AG20443 (cell line): ENCODE measurements around the gene OR52D1.

ENCODE experiments used
- DNase-seq: peaks from one replicate; pipeline ENCODE4 v3.0.0; 2012; ENCODE audit warnings: low spot score, mixed read lengths

OR52D1 gene

DNA sequence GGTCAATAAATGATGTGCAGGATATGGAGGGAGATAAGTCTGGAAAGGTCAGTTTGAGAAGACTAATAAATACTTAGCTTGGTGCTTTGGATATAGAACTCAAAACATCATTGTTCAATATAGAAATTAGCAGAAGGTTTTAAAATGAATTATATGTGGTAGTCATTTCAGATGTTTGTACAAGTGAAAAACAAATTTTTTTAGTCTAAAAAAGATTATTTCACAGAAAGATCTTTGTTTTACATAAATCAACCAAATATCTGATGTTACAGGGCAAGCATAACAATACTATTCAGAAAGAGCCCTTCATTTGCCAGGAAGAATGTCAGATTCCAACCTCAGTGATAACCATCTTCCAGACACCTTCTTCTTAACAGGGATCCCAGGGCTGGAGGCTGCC, at the start of gene OR52D1:
TSS of gene OR52D1 (plus strand) at position 301 of the 400 bp plus-strand sequence. CDS start at position 323, 22 bp downstream.
- DNase-seq: no peak

- no peak for DNase-seq
These were observed 47.1 kb upstream of the OR52D1 start, which contains the start of gene OR51I1 for GRCh38 chr11:5441414-5441813. TSS of gene OR51I1 (minus strand) at chr11:5441514. CDS start at chr11:5441514, 0 bp downstream.

- no peak for DNase-seq
These were observed 44.6 kb upstream of the OR52D1 start for GRCh38 chr11:5443835-5444393.

- DNase-seq: no peak
These were observed 39.5 kb upstream of the OR52D1 start, which contains the start of gene OR51I2 for GRCh38 chr11:5449023-5449422. TSS of gene OR51I2 (plus strand) at chr11:5449323. CDS start at chr11:5453489, 4,166 bp downstream.

DNA sequence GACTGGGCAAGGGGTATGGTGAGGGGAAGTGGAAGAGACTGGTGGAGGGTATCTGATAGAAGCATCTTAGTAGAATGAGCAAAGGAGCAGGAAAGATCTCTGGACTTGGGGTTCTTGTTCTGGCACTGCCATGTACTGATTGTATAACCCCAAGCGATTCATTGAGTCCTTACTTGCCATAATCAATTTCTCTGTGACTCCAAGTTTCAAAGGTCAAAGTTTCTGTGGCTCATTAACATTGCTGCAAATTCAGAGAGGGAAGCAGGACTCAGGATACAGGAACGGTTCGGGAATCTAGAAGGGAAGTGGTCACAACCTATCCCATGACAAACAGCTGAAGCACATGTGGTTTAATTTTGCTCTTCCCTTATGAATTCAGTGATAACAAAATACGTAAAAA, 39.1 kb upstream of the OR52D1 start:
- DNase-seq: no peak

DNA sequence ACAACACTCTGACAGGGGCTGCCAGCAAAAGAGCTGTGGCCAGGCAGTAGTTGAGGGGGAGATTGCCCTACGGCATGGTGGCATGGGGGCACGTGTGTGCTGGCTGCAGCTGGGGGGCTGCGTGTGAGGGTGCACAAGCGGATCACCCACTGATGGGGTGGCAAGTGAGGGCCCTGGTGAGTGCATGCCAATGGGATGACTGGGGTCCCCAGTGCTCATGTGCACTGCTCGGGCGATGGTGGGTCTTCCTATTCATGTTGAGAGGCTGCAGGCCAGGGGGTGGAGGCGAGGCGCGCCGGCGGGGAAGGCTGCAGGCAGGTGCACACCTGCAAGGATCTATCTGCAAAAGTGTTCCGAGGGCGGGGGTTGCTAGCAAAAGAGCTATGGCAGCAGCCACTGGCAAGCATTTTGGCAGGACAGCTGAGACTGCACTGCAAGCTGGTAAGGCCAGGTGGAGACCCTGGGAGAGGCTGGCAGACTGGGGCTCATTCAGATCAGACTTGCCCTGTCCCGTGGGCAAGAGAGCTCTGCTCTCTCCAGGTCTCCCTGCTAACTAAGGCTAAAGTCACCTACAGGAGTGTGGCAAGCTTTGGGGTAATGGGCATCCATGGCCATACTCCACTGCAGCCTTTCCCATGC, 27.4 kb upstream of the OR52D1 start:
- DNase-seq: no peak

DNA sequence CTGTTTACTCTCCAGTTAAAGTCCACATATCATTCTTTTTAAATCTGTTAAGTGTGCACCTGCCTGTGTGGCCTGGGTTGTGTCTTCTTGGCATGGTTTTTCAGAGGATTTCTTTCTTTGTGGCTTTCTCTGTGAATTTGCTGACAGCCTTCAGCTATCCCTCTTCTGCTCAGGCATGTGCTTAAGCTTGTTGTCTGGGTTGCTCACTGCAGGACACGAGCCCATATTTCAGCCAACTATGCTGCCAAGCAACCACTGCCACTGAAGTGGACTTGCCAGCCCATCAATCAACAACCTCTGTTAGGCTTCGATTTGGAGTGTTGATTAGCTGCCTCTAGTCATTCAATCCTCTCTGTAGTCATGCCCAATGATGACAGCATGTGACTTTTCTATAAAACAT, 21.0 kb upstream of the OR52D1 start:
- no peak for DNase-seq

DNA sequence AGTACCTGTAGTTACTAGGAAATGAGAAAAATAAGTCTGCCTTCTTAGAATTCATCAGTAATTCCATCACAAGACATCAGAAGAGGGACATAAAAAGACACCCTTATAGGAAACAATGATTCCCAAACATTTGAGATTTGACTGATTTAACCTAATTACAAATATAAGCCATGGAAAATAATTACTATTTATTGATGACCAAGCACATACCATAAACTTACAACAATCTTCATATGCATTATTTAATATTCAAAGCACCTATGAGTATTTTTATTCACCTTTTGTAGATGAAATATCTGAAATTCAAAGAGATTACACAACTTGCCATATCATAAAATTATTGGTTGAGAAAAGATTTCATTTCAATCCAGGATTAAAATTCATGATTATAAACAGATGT, 14.6 kb upstream of the OR52D1 start:
- no peak for DNase-seq

DNA sequence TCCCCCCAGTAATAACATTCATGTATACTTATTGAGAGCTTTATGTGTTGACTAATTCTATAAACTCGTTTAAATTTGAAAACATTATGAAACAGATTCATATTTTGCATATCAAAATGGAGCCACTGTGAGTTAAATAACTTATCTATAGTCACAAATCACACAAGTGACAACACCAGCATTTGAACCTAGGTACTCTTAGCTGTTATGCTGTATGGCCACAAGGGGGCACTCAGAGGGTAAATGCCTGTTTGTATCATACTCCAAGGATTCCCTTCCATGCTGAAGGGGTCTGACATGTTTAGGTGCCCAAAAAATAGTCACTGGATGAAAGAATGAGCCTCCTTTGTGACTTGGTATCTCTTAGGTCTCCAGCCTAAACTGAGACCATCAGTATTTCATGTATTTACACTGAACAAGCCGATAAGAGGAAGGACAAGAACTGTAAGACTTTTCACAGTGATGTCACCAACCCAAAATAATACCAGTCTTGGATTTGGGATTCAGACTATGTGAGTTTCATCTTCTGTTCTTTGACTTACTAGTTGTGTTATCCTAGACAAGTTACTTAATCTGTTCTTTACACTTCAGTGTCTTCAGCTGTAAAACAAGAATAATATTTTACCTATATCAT, 12.2 kb upstream of the OR52D1 start:
- DNase-seq: peak; percentile 70

- DNase-seq: no peak
These were observed 2.5 kb upstream of the OR52D1 start for GRCh38 chr11:5486003-5486402.

DNA sequence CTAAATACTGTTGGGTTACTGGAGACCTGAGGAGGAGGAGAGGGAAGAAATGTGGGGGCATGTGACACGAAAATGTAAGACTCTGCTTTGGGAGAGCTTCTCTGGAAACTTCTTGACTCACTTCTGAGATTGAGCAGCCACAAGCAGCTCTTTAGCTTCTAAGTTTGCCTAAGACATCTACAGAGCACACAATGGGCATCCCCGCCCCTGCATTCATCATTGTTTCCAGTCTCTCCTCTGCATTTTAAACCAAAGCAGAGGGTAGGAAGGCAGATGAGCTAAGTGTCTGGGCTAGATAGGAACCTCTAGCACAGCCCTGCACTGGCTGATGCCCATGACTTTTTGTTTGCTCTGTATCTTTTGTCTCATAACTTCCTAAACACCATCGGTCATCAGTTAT, 2.1 kb upstream of the OR52D1 start:
- no peak for DNase-seq

DNA sequence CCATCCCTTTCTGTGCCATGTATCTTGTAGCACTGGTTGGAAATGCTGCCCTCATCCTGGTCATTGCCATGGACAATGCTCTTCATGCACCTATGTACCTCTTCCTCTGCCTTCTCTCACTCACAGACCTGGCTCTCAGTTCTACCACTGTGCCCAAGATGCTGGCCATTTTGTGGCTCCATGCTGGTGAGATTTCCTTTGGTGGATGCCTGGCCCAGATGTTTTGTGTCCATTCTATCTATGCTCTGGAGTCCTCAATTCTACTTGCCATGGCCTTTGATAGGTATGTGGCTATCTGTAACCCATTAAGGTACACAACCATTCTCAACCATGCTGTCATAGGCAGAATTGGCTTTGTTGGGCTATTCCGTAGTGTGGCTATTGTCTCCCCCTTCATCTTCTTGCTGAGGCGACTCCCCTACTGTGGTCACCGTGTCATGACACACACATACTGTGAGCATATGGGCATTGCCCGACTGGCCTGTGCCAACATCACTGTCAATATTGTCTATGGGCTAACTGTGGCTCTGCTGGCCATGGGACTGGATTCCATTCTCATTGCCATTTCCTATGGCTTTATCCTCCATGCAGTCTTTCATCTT, 414 bp downstream of the OR52D1 start:
- DNase-seq: no peak

GRCh38 chr11:5489576-5490357, 1.3 kb downstream of the OR52D1 start:
- no peak for DNase-seq

DNA sequence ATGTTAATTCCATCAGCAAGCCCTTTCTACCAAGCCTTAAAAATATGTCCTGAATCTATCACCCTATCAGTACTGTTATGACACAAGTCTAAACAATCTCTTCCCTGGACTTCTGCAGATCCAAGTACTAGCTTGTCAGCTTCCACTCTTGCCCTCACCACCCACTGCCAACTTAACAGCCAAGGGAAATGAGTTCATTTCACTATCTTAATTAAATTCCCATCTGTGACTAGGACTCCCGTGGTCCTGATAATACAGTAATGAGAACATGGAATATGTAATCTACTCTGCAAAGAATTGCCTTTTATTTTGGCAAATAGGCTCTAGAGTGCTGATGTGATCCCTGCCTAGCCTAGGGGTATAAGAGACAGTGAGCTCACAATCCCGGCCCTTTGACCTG, 11.2 kb downstream of the OR52D1 start:
- DNase-seq: no peak

DNA sequence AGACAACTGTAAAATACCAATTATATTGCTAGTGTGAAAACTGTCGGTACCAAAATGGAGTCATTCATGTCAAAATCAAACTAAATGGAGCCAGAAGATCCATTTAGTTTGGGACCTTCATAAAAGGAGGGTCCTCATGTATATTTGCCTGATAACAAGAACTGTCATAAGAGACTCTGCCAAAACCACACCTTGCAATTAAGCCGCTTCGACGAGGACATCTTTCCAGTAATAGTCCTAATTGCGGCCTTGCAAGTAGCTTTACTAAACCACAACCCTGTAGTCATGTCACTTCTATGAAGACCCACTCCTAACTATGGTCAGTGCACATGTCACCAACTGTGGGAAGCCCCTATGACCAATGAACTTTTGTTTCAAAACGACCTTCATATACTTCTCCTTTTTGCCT, 11.9 kb downstream of the OR52D1 start:
- no peak for DNase-seq

DNA sequence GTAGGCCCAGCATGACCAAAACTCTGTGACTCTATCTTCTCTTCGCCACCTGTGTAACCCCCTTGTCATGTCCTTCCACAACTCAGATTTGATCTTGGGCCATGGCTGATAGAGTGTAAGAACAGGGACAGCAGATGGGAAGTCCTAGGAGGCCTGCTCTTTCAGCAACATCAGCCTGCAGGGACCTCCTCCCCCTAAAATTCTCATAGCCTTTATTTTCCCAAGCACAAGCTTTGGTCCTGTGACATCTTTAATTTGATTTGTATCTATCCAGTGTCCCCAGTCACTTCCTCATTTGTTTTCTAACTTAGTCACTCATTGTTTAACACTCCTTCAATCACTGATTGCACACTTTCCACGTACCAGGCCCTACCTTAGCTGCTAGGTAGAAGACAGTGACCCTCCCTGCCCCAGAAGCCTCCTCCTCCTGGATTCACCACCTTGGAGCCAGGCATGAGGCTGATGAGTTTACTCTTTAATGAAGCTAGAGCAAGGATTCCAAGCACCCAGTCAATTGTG, 16.0 kb downstream of the OR52D1 start:
- DNase-seq: no peak

DNA sequence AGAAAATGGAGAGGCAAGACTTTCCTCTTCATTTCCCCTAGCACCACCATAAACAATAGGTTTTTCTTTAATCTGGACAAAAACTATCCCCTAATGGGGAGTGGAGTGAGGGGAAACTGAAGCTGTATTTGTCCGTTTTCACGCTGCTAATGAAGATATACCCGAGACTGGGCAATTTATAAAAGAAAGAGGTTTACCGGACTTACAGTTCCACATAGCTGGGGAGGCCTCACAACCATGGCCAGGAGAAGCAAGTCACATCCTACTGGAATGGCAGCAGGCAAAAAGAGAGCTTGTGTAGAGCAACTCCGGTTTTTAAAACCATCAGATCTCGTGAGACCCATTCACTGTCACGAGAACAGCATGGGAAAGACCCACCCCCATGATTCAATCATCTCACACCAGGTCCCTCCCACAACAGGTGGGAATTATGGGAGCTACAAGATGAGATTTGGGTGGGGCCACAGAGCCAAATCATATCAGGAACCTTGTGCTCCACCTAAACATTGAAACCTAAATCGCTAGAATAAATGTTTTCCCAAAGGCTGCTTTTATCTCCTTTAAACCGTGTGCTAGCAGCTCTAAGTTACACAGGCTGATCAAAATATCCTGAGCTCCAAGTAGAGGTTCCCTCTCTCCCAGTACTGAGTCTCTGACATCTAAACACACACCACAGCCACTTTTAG, 17.0 kb downstream of the OR52D1 start:
- no peak for DNase-seq

DNA sequence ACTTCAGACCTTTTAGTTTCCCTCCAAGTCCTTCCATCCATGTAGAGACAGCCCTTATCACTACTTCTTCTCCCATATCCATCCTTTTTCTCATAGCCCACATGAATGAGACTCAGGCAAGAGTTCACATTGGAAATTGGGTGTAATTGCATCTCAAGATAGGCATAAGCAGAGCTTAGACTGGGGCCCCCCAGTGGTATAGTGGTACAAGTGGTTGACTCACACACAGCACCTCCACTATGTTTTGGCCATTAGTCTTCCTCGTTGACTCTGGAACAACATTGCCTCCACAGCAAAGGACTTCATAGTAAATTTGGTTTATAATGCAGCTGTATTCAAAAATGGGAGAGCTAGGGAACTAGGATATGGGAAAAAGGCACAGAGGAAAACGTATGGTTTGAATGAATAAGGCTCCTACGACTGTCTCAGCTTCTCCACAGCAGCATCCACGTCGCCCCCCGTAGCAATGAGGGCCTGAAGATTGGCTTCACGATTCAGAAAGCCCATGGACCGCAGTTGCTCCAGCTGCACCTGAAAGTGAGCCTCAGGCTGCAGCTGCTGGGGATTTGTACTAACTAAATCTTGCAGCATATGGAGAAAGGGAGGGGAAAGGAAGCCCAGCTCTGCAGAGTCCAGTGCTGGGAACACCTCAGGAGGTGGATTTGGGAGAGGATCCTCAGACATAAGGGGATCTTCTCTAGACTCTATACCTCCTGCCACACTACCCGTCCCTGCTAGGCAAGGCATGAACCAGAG, 18.9 kb downstream of the OR52D1 start:
- no peak for DNase-seq

- no peak for DNase-seq
These were observed 19.4 kb downstream of the OR52D1 start for GRCh38 chr11:5507933-5508305.

GRCh38 chr11:5508605-5509004, 20.1 kb downstream of the OR52D1 start:
- no peak for DNase-seq

DNA sequence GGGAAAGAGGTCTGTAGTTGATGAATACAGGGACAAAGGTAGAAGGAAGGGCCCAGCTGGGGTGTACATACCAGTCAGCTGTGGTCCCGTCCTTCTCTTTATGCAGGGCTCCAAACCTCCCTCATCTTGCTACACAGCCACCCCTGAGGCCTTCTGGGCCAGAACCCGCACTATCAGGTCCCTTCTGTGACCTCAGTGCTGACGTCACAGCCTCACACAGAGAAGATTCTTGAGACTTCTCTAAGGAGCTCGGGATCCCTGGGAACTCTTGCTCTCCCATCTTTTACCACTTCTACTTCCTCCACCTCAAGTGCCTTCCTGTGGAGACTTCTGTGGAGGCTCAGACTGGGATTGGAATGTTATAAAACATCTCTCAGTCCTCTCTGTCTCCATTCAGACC, 21.3 kb downstream of the OR52D1 start, which contains the start of gene UBQLN3:
TSS of gene UBQLN3 (minus strand) at position 155 of the 400 bp plus-strand sequence. CDS start 399 bp downstream, outside the sequence.
- DNase-seq: no peak
